Parathyroid adenoma (tissue), 2 donors: Measurements from ENCODE around the gene SLC9A6.

ENCODE experiments used
- H2AFZ ChIP-seq: fragments of 300-600 bp; sonication (generic); one replicate; pipeline ENCODE4 v1.7.0; 2017; ENCODE audit warnings: antibody characterized with exemption, mild to moderate bottlenecking
- H3K27ac ChIP-seq: fragments of 300-600 bp; sonication (generic); one replicate; pipeline ENCODE4 v1.7.0; 2017
- H3K27me3 ChIP-seq: fragments of 300-600 bp; sonication (generic); one replicate; pipeline ENCODE4 v1.7.0; 2017; ENCODE audit warnings: low read length; ENCODE audit not compliant: control insufficient read depth, insufficient read depth
- H3K36me3 ChIP-seq: fragments of 300-600 bp; sonication (generic); one replicate; pipeline ENCODE4 v1.7.0; 2017; ENCODE audit warnings: low read length; ENCODE audit not compliant: control insufficient read depth, insufficient read depth
- H3K4me1 ChIP-seq: fragments of 300-600 bp; sonication (generic); one replicate; pipeline ENCODE4 v1.7.0; 2017; ENCODE audit warnings: control low read depth
- H3K4me2 ChIP-seq: fragments of 300-600 bp; sonication (generic); one replicate; pipeline ENCODE4 v1.7.0; 2017; ENCODE audit warnings: low read length
- H3K4me3 ChIP-seq: fragments of 300-600 bp; sonication (generic); one replicate; pipeline ENCODE4 v1.7.0; 2017; ENCODE audit warnings: low read depth, low read length
- H3K79me2 ChIP-seq: fragments of 300-600 bp; sonication (generic); one replicate; pipeline ENCODE4 v1.7.0; 2017; ENCODE audit warnings: control low read depth
- H3K9ac ChIP-seq: fragments of 300-600 bp; sonication (generic); one replicate; pipeline ENCODE4 v1.7.0; 2017; ENCODE audit warnings: mild to moderate bottlenecking
- H3K9me3 ChIP-seq: fragments of 300-600 bp; sonication (generic); one replicate; pipeline ENCODE4 v1.7.0; 2017; ENCODE audit warnings: low read length; ENCODE audit not compliant: control insufficient read depth
- CTCF ChIP-seq: fragments of 300-600 bp; sonication (generic); IDR thresholded peaks from one replicate; pipeline ENCODE4 v1.7.0; 2017; ENCODE audit warnings: antibody characterized with exemption, mild to moderate bottlenecking
- donor health status: primary hyperparathyroidism.

SLC9A6 gene

GRCh38 chrX:136039485-136039884 is 54.2 kb downstream of the SLC9A6 start:
- H3K4me3 ChIP-seq, result no peak overlapping the region
- no peak overlapping the region for H3K9ac ChIP-seq
- no peak overlapping the region for H3K4me2 ChIP-seq
- no peaks in the 10 kb centered on the region for H3K27me3 ChIP-seq
- H3K36me3 ChIP-seq, result no peaks in the 10 kb centered on the region
- H3K9me3 ChIP-seq, result no peaks in the 10 kb centered on the region
- peaks cover 20% of the 10 kb centered on the region for H3K4me1 ChIP-seq
- H3K27ac ChIP-seq, result no peak overlapping the region
- no peak overlapping the region for H2AFZ ChIP-seq
- TF ChIP-seq CTCF, result no peak
- no peaks in the 10 kb centered on the region for H3K79me2 ChIP-seq

GRCh38 chrX:136039968-136040367 is 54.7 kb downstream of the SLC9A6 start:
- no peaks in the 10 kb centered on the region for H3K27me3 ChIP-seq
- peaks cover 20% of the 10 kb centered on the region for H3K4me1 ChIP-seq
- H3K4me2 ChIP-seq, result no peak overlapping the region
- H3K36me3 ChIP-seq, result no peaks in the 10 kb centered on the region
- no peaks in the 10 kb centered on the region for H3K9me3 ChIP-seq
- no peaks in the 10 kb centered on the region for H3K79me2 ChIP-seq
- H3K9ac ChIP-seq, result no peak overlapping the region
- no peak for TF ChIP-seq CTCF
- H3K4me3 ChIP-seq, result no peak overlapping the region
- H2AFZ ChIP-seq, result no peak overlapping the region
- H3K27ac ChIP-seq, result no peak overlapping the region

GRCh38 chrX:136041254-136041812 is 56.1 kb downstream of the SLC9A6 start:
- Histone ChIP-seq H3K27ac (peak overlapping the region; percentile 60), H3K79me2 (no peaks in the 10 kb centered on the region), H3K4me1 (peaks cover 27% of the 10 kb centered on the region), H3K4me3 (no peak overlapping the region), H3K4me2 (no peak overlapping the region), H3K36me3 (no peaks in the 10 kb centered on the region), H3K9me3 (no peaks in the 10 kb centered on the region), H3K9ac (no peak overlapping the region), H2AFZ (peak overlapping the region; percentile 29), H3K27me3 (no peaks in the 10 kb centered on the region)
- TF ChIP-seq CTCF, result no peak

GRCh38 chrX:136045008-136045407 is 59.8 kb downstream of the SLC9A6 start:
- no peaks in the 10 kb centered on the region for H3K79me2 ChIP-seq
- peak overlapping the region; percentile 11 for H3K27ac ChIP-seq
- H3K9ac ChIP-seq, result no peak overlapping the region
- no peaks in the 10 kb centered on the region for H3K36me3 ChIP-seq
- no peak for TF ChIP-seq CTCF
- no peaks in the 10 kb centered on the region for H3K9me3 ChIP-seq
- H3K4me3 ChIP-seq, result no peak overlapping the region
- H3K27me3 ChIP-seq, result no peaks in the 10 kb centered on the region
- H3K4me1 ChIP-seq, result peaks cover 35% of the 10 kb centered on the region
- H2AFZ ChIP-seq, result no peak overlapping the region
- H3K4me2 ChIP-seq, result no peak overlapping the region

- no peak for TF ChIP-seq CTCF
- no peaks in the 10 kb centered on the region for H3K27me3 ChIP-seq
Observed at GRCh38 chrX:136046295-136047015, 61.2 kb downstream of the SLC9A6 start.

More at GRCh38 chrX:136046295-136047015, 61.2 kb downstream of the SLC9A6 start:
- H3K4me3 ChIP-seq, result peak overlapping the region; percentile 42
- peak overlapping the region; percentile 95 for H3K27ac ChIP-seq
- peak overlapping the region; percentile 47 for H3K4me2 ChIP-seq
- H3K4me1 ChIP-seq, result peaks cover 24% of the 10 kb centered on the region
- H3K9me3 ChIP-seq, result no peaks in the 10 kb centered on the region
- H3K36me3 ChIP-seq, result no peaks in the 10 kb centered on the region
- no peaks in the 10 kb centered on the region for H3K79me2 ChIP-seq
- no peak overlapping the region for H3K9ac ChIP-seq
- peak overlapping the region; percentile 38 for H2AFZ ChIP-seq
